ENCODE data around the gene PPID. TPM values are rescaled to one million over a fixed set of nuclear protein-coding genes. Genes with fewer than 3 reads are reported as not detected.
A peak's percentile ranks its signal among the peaks of the same experiment; 100 is the strongest.

PPID gene
- total and polyA plus RNA-seq, 2 of the 13 experiments (the other 11 are each of a cell fraction or from before 2014, with no cell fraction given), result 15.4 to 63.4 TPM

DNA sequence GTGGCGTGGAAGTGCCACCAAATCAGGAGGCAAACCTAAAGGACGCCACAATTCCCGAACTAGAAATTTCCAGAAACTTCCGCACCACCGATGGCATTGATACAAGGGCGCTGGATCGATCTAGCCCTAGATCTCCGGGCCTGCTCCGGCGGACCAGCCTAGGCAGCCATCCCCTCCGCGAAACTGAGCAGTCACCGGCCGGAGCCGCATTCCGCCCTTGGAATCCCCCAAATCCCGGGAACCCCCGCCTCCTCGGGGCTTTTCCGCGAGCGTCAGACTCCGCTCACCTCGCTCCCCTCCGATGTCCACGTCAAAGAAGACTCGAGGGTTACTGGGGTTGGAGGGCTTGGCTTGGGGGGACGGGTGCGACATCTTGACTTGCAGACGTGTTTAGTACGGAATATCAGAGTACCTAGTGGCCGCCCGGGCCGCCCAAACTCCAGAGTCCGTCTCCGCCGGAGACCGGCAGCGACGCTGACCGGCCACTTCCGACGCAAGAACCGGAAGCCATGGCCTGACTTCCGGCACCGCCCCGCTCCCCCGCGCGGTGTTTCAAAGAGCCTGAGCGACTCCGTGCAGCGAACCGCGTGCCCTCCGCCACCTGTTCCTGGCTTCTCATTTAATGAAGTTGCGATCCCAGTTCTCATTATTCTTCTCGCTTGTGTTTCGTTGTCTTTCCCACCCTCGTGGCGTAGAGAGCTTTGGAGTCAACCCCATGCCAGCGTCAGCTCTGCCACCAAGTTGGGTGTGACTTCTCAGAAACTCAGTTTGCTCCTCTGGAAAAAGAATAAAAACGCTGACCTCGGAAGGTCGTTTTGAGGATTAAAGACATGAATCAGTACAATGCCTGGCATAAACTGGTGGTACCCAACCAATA lies at the start of gene PPID (continued):
- peak; percentile 70; the same call in 1 of the 2 replicates for TF ChIP-seq ZNF746 (CRISPR knock-in tag; IDR thresholded peaks at IDR 0.05)
- 0 out of 2 replicates have a peak, but pooled peaks have one; percentile 74 for TF ChIP-seq ZNF766 (CRISPR knock-in tag; IDR thresholded peaks at IDR 0.05; ENCODE audit: borderline replicate concordance)
- TF ChIP-seq HNF4A (CRISPR knock-in tag; IDR thresholded peaks at IDR 0.05), result peak; percentile 71
- 0 out of 2 replicates have a peak, but pooled peaks have one; percentile 68 for TF ChIP-seq ZNF264 (CRISPR knock-in tag; IDR thresholded peaks at IDR 0.05)
- no peak for TF ChIP-seq SRSF9 (IDR thresholded peaks at IDR 0.05; ENCODE audit: borderline replicate concordance, insufficient read depth, low read depth, low read length, poor library complexity, severe bottlenecking)
- no peak for TF ChIP-seq GPN1 (CRISPR knock-in tag; IDR thresholded peaks at IDR 0.05; ENCODE audit: borderline replicate concordance)
- TF ChIP-seq MIER3 (CRISPR knock-in tag; IDR thresholded peaks at IDR 0.05; ENCODE audit: borderline replicate concordance), result peak; percentile 22; the same call in 1 of the 2 replicates
- TF ChIP-seq ARNT2 (CRISPR knock-in tag; IDR thresholded peaks at IDR 0.05; ENCODE audit: low read depth), result no peak
- TF ChIP-seq, protein P1, sequence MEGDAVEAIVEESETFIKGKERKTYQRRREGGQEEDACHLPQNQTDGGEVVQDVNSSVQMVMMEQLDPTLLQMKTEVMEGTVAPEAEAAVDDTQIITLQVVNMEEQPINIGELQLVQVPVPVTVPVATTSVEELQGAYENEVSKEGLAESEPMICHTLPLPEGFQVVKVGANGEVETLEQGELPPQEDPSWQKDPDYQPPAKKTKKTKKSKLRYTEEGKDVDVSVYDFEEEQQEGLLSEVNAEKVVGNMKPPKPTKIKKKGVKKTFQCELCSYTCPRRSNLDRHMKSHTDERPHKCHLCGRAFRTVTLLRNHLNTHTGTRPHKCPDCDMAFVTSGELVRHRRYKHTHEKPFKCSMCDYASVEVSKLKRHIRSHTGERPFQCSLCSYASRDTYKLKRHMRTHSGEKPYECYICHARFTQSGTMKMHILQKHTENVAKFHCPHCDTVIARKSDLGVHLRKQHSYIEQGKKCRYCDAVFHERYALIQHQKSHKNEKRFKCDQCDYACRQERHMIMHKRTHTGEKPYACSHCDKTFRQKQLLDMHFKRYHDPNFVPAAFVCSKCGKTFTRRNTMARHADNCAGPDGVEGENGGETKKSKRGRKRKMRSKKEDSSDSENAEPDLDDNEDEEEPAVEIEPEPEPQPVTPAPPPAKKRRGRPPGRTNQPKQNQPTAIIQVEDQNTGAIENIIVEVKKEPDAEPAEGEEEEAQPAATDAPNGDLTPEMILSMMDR (CRISPR knock-in tag; IDR thresholded peaks at IDR 0.05), result 0 out of 2 replicates have a peak, but pooled peaks have one; percentile 9
- 0 out of 2 replicates have a peak, but pooled peaks have one; percentile 43 for TF ChIP-seq ZNF790 (CRISPR knock-in tag; IDR thresholded peaks at IDR 0.05; ENCODE audit: borderline replicate concordance)
- TF ChIP-seq ERF (CRISPR knock-in tag; IDR thresholded peaks at IDR 0.05), result peak; percentile 89
- no peak for TF ChIP-seq ARNTL (CRISPR knock-in tag; IDR thresholded peaks at IDR 0.05)
- peak; percentile 68; the same call in 1 of the 2 replicates for TF ChIP-seq ZNF160 (CRISPR knock-in tag; IDR thresholded peaks at IDR 0.05)
- TF ChIP-seq ZNF253 (CRISPR knock-in tag; IDR thresholded peaks at IDR 0.05; ENCODE audit: borderline replicate concordance), result no peak
- peak; percentile 41; the same call in 1 of the 2 replicates for TF ChIP-seq BHLHE40 (IDR thresholded peaks at IDR 0.05; ENCODE audit: low read length)
- TF ChIP-seq, protein P2, sequence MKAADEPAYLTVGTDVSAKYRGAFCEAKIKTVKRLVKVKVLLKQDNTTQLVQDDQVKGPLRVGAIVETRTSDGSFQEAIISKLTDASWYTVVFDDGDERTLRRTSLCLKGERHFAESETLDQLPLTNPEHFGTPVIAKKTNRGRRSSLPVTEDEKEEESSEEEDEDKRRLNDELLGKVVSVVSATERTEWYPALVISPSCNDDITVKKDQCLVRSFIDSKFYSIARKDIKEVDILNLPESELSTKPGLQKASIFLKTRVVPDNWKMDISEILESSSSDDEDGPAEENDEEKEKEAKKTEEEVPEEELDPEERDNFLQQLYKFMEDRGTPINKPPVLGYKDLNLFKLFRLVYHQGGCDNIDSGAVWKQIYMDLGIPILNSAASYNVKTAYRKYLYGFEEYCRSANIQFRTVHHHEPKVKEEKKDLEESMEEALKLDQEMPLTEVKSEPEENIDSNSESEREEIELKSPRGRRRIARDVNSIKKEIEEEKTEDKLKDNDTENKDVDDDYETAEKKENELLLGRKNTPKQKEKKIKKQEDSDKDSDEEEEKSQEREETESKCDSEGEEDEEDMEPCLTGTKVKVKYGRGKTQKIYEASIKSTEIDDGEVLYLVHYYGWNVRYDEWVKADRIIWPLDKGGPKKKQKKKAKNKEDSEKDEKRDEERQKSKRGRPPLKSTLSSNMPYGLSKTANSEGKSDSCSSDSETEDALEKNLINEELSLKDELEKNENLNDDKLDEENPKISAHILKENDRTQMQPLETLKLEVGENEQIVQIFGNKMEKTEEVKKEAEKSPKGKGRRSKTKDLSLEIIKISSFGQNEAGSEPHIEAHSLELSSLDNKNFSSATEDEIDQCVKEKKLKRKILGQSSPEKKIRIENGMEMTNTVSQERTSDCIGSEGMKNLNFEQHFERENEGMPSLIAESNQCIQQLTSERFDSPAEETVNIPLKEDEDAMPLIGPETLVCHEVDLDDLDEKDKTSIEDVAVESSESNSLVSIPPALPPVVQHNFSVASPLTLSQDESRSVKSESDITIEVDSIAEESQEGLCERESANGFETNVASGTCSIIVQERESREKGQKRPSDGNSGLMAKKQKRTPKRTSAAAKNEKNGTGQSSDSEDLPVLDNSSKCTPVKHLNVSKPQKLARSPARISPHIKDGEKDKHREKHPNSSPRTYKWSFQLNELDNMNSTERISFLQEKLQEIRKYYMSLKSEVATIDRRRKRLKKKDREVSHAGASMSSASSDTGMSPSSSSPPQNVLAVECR (CRISPR knock-in tag; IDR thresholded peaks at IDR 0.05; ENCODE audit: borderline replicate concordance), result peak; percentile 98
- TF ChIP-seq, protein P3, sequence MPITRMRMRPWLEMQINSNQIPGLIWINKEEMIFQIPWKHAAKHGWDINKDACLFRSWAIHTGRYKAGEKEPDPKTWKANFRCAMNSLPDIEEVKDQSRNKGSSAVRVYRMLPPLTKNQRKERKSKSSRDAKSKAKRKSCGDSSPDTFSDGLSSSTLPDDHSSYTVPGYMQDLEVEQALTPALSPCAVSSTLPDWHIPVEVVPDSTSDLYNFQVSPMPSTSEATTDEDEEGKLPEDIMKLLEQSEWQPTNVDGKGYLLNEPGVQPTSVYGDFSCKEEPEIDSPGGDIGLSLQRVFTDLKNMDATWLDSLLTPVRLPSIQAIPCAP (CRISPR knock-in tag; IDR thresholded peaks at IDR 0.05; ENCODE audit: low read depth), result no peak
- TF ChIP-seq, protein P4, sequence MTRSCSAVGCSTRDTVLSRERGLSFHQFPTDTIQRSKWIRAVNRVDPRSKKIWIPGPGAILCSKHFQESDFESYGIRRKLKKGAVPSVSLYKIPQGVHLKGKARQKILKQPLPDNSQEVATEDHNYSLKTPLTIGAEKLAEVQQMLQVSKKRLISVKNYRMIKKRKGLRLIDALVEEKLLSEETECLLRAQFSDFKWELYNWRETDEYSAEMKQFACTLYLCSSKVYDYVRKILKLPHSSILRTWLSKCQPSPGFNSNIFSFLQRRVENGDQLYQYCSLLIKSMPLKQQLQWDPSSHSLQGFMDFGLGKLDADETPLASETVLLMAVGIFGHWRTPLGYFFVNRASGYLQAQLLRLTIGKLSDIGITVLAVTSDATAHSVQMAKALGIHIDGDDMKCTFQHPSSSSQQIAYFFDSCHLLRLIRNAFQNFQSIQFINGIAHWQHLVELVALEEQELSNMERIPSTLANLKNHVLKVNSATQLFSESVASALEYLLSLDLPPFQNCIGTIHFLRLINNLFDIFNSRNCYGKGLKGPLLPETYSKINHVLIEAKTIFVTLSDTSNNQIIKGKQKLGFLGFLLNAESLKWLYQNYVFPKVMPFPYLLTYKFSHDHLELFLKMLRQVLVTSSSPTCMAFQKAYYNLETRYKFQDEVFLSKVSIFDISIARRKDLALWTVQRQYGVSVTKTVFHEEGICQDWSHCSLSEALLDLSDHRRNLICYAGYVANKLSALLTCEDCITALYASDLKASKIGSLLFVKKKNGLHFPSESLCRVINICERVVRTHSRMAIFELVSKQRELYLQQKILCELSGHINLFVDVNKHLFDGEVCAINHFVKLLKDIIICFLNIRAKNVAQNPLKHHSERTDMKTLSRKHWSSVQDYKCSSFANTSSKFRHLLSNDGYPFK (CRISPR knock-in tag; IDR thresholded peaks at IDR 0.05; ENCODE audit: borderline replicate concordance), result peak; percentile 50; the same call in 1 of the 2 replicates

All from HepG2 (cell line).